ENCODE results near the gene ITGAL. TPM values are rescaled to one million over a fixed set of nuclear protein-coding genes. Genes with fewer than 3 reads are reported as not detected.
"Not testable (repeated sequence)": the region's sequence is repeated elsewhere in the genome, so short reads cannot be mapped to it uniquely, and the experiment has no call there.

ITGAL gene
- total and polyA plus RNA-seq, 4 experiments from 2014 or later = 110 to 657 (median 403) TPM

- Histone ChIP-seq H3K27me3 (ENCODE audit: insufficient read depth, low read length) (no peaks in the 10 kb centered on the region), H3K4me3 (ENCODE audit: low read length in 2 of 2) (peak within 1 kb of the TSS; percentile 92 to 94), H3K36me3 (ENCODE audit: insufficient read depth, low read length) (no peaks in the 10 kb centered on the region), H3K27ac (ENCODE audit: low read depth, low read length) (peak within 1 kb of the TSS; percentile 96), H3K9me3 (ENCODE audit: control insufficient read depth in 1 of 2, low read length in 2 of 2) (no peaks in the 10 kb centered on the region), H3K4me1 (ENCODE audit: insufficient read depth, low read length) (peaks cover 42% of the 10 kb centered on the region)
- H3K4me3 Mint-ChIP-seq = peak within 1 kb of the TSS; percentile 89 to 98 (median 96)
- peak; percentile 93 to 98 (median 94) for DNase-seq
- no peaks in the 10 kb centered on the region for H3K27me3 Mint-ChIP-seq
- peak within 1 kb of the TSS; percentile 87 to 98 (median 96) for H3K27ac Mint-ChIP-seq
- H3K36me3 Mint-ChIP-seq = peaks cover 15 to 16% of the 10 kb centered on the region in 2 donors
- POLR2A ChIA-PET (ENCODE audit: partially characterized antibody) = interaction anchor here (0.7 to 29.5 kb wide), 16 partner anchors 11 to 330 kb away, joined by 3 to 1162 read pairs (median 4); partner anchors contain the start of genes DCTPP1, ITGAL, SEPTIN1 and ZNF747
- CTCF ChIA-PET (ENCODE audit: partially characterized antibody) = interaction anchor here (0.6 to 7.7 kb wide), 10 partner anchors 10 to 112 kb away, joined by 3 to 143 read pairs (median 4); partner anchors contain the start of genes DCTPP1, ITGAL and ZNF747
- H3K9me3 Mint-ChIP-seq = no peaks in the 10 kb centered on the region
- peaks cover 24 to 44% (median 36%) of the 10 kb centered on the region in 4 donors for H3K4me1 Mint-ChIP-seq
- intact Hi-C loops (cut with micrococcal nuclease) = loop anchor here (1.0 to 2.0 kb wide), 5 partner anchors 15 to 213 kb away; partner anchors contain the start of genes DCTPP1, FBRS, ITGAL and ZNF768
Observed at GRCh38 chr16:30445408-30446202, 26.9 kb upstream of the ITGAL start, which contains the start of gene SEPHS2. Gene SEPHS2 (minus strand): TSS chr16:30445874. CDS start chr16:30445727, 147 bp downstream.

GRCh38 chr16:30446203-30446595 lies 26.3 kb upstream of the ITGAL start:
- H3K4me1 Mint-ChIP-seq = peaks cover 27 to 47% (median 40%) of the 10 kb centered on the region in 4 donors
- ChIA-PET CTCF (ENCODE audit: partially characterized antibody) (interaction anchor here (1.3 to 7.7 kb wide), 8 partner anchors 12 to 111 kb away, joined by 3 to 143 read pairs (median 8); partner anchors contain the start of genes DCTPP1, ITGAL and ZNF747), POLR2A (ENCODE audit: partially characterized antibody) (interaction anchor here (0.8 to 29.5 kb wide), 7 partner anchors 11 to 76 kb away, joined by 3 to 1162 read pairs (median 6); partner anchors contain the start of genes DCTPP1, ITGAL and SEPTIN1)
- Histone ChIP-seq H3K9me3 (ENCODE audit: control insufficient read depth in 1 of 2, low read length in 2 of 2) (no peaks in the 10 kb centered on the region), H3K27me3 (ENCODE audit: insufficient read depth, low read length) (no peaks in the 10 kb centered on the region), H3K4me1 (ENCODE audit: insufficient read depth, low read length) (peaks cover 45% of the 10 kb centered on the region), H3K27ac (ENCODE audit: low read depth, low read length) (peak overlapping the region; percentile 96), H3K4me3 (ENCODE audit: low read length in 2 of 2) (peak overlapping the region; percentile 92 to 94), H3K36me3 (ENCODE audit: insufficient read depth, low read length) (no peaks in the 10 kb centered on the region)
- H3K4me3 Mint-ChIP-seq = peak overlapping the region; percentile 89 to 98 (median 96)
- H3K27me3 Mint-ChIP-seq = no peaks in the 10 kb centered on the region
- no peak for DNase-seq
- peaks cover 15 to 16% of the 10 kb centered on the region in 2 donors for H3K36me3 Mint-ChIP-seq
- intact Hi-C loops (cut with micrococcal nuclease) = no loop called here
- no peaks in the 10 kb centered on the region for H3K9me3 Mint-ChIP-seq
- H3K27ac Mint-ChIP-seq = peak overlapping the region; percentile 87 to 98 (median 96)

GRCh38 chr16:30447512-30448226 lies 24.9 kb upstream of the ITGAL start:
- DNase-seq = no peak
- POLR2A ChIA-PET (ENCODE audit: partially characterized antibody) = interaction anchor here (1.5 to 29.5 kb wide), 3 partner anchors 18 to 86 kb away, joined by 3 to 1162 read pairs (median 8); partner anchors contain the start of genes DCTPP1 and ITGAL
- H3K4me1 ChIP-seq (ENCODE audit: insufficient read depth, low read length) = peaks cover 45% of the 10 kb centered on the region
- Mint-ChIP-seq H3K27ac (no peak overlapping the region), H3K4me1 (peaks cover 27 to 47% (median 40%) of the 10 kb centered on the region in 4 donors), H3K36me3 (peaks cover 15 to 16% of the 10 kb centered on the region in 2 donors), H3K27me3 (no peaks in the 10 kb centered on the region), H3K4me3 (peak overlapping the region in 3 of 8 donors; percentile 1 to 51 (median 30)), H3K9me3 (no peaks in the 10 kb centered on the region)
- no peaks in the 10 kb centered on the region for H3K27me3 ChIP-seq (ENCODE audit: insufficient read depth, low read length)
- CTCF ChIA-PET (ENCODE audit: partially characterized antibody) = interaction anchor here (0.8 to 7.7 kb wide), 13 partner anchors 11 to 183 kb away, joined by 3 to 143 read pairs (median 10); partner anchors contain the start of genes DCTPP1, ITGAL, ZNF747 and ZNF764
- H3K9me3 ChIP-seq (ENCODE audit: control insufficient read depth in 1 of 2, low read length in 2 of 2) = no peaks in the 10 kb centered on the region
- intact Hi-C loops (cut with micrococcal nuclease) = loop anchor here (2.0 kb wide), 1 partner anchor 87 kb away; the partner anchor contains the start of gene ZNF747
- no peak overlapping the region for H3K27ac ChIP-seq (ENCODE audit: low read depth, low read length)
- no peak overlapping the region for H3K4me3 ChIP-seq (ENCODE audit: low read length in 2 of 2)
- H3K36me3 ChIP-seq (ENCODE audit: insufficient read depth, low read length) = no peaks in the 10 kb centered on the region

- no peaks in the 10 kb centered on the region for H3K9me3 Mint-ChIP-seq
- no peaks in the 10 kb centered on the region for H3K36me3 ChIP-seq (ENCODE audit: insufficient read depth, low read length)
- H3K36me3 Mint-ChIP-seq = peaks cover 4% of the 10 kb centered on the region in 2 donors
- ChIA-PET CTCF (ENCODE audit: partially characterized antibody) (interaction anchor here (0.7 to 7.7 kb wide), 26 partner anchors 10 to 183 kb away, joined by 3 to 143 read pairs (median 9); partner anchors contain the start of genes DCTPP1, ITGAL, ZNF747 and ZNF764), POLR2A (ENCODE audit: partially characterized antibody) (interaction anchor here (0.6 to 29.5 kb wide), 8 partner anchors 9 to 149 kb away, joined by 3 to 1162 read pairs (median 6); partner anchors contain the start of genes DCTPP1, ITGAL and ZNF785)
- no peaks in the 10 kb centered on the region for H3K9me3 ChIP-seq (ENCODE audit: control insufficient read depth in 1 of 2, low read length in 2 of 2)
- H3K4me3 ChIP-seq (ENCODE audit: low read length in 2 of 2) = no peak overlapping the region
- peaks cover 18 to 36% (median 30%) of the 10 kb centered on the region in 4 donors for H3K4me1 Mint-ChIP-seq
- H3K4me1 ChIP-seq (ENCODE audit: insufficient read depth, low read length) = peaks cover 35% of the 10 kb centered on the region
- H3K27ac Mint-ChIP-seq = no peak overlapping the region
- H3K27me3 Mint-ChIP-seq = no peaks in the 10 kb centered on the region
- no peaks in the 10 kb centered on the region for H3K27me3 ChIP-seq (ENCODE audit: insufficient read depth, low read length)
- H3K27ac ChIP-seq (ENCODE audit: low read depth, low read length) = no peak overlapping the region
- DNase-seq = no peak
- intact Hi-C loops (cut with micrococcal nuclease) = loop anchor here (1.0 to 2.0 kb wide), 3 partner anchors 23 to 149 kb away; partner anchors contain the start of genes ITGAL and ZNF747
- no peak overlapping the region for H3K4me3 Mint-ChIP-seq
Observed at GRCh38 chr16:30449116-30449435, 23.5 kb upstream of the ITGAL start.

- H3K27me3 ChIP-seq (ENCODE audit: insufficient read depth, low read length); H3K4me3 Mint-ChIP-seq; H3K27ac Mint-ChIP-seq; H3K9me3 ChIP-seq (ENCODE audit: control insufficient read depth in 1 of 2, low read length in 2 of 2); intact Hi-C loops (cut with micrococcal nuclease); H3K36me3 ChIP-seq (ENCODE audit: insufficient read depth, low read length); H3K27ac ChIP-seq (ENCODE audit: low read depth, low read length); H3K9me3 Mint-ChIP-seq; H3K4me3 ChIP-seq (ENCODE audit: low read length in 2 of 2); H3K36me3 Mint-ChIP-seq; H3K27me3 Mint-ChIP-seq; DNase-seq: not testable (repeated sequence)
- CTCF ChIA-PET (ENCODE audit: partially characterized antibody) = interaction anchor here (1.2 to 1.3 kb wide), 2 partner anchors 23 to 83 kb away, joined by 3 read pairs; no protein-coding TSS in a partner anchor
- H3K4me1 ChIP-seq (ENCODE audit: insufficient read depth, low read length) = peaks cover 36% of the 10 kb centered on the region
- POLR2A ChIA-PET (ENCODE audit: partially characterized antibody) = interaction anchor here (1.0 to 29.5 kb wide), 2 partner anchors 33 to 65 kb away, joined by 3 to 1162 read pairs; partner anchors contain the start of gene ITGAL
- peaks cover 16 to 47% (median 25%) of the 10 kb centered on the region in 4 donors for H3K4me1 Mint-ChIP-seq
Observed at GRCh38 chr16:30452709-30453580, 19.6 kb upstream of the ITGAL start.

- H3K36me3 Mint-ChIP-seq = no peaks in the 10 kb centered on the region
- H3K9me3 Mint-ChIP-seq = peaks cover 0 to 2% (median 0%) of the 10 kb centered on the region in 8 donors
- peak overlapping the region in 4 of 7 donors; percentile 19 to 89 (median 58) for H3K27ac Mint-ChIP-seq
- peaks cover 35% of the 10 kb centered on the region for H3K4me1 ChIP-seq (ENCODE audit: insufficient read depth, low read length)
- H3K4me3 ChIP-seq (ENCODE audit: low read length in 2 of 2) = no peak overlapping the region
- H3K36me3 ChIP-seq (ENCODE audit: insufficient read depth, low read length) = no peaks in the 10 kb centered on the region
- intact Hi-C loops (cut with micrococcal nuclease) = no loop called here
- H3K4me1 Mint-ChIP-seq = peaks cover 18 to 49% (median 29%) of the 10 kb centered on the region in 4 donors
- no peak overlapping the region for H3K27ac ChIP-seq (ENCODE audit: low read depth, low read length)
- no peaks in the 10 kb centered on the region for H3K9me3 ChIP-seq (ENCODE audit: control insufficient read depth in 1 of 2, low read length in 2 of 2)
- H3K4me3 Mint-ChIP-seq = no peak overlapping the region
- CTCF ChIA-PET (ENCODE audit: partially characterized antibody) = interaction anchor here (0.7 to 8.1 kb wide), 8 partner anchors 7 to 173 kb away, joined by 3 to 95 read pairs (median 10); partner anchors contain the start of genes DCTPP1 and ITGAL
- POLR2A ChIA-PET (ENCODE audit: partially characterized antibody) = interaction anchor here (0.5 to 29.5 kb wide), 7 partner anchors 11 to 95 kb away, joined by 3 to 1162 read pairs (median 5); partner anchors contain the start of genes ITGAL, SEPHS2 and ZNF747
- H3K27me3 Mint-ChIP-seq = no peaks in the 10 kb centered on the region
- no peak for DNase-seq
- no peaks in the 10 kb centered on the region for H3K27me3 ChIP-seq (ENCODE audit: insufficient read depth, low read length)
Observed at GRCh38 chr16:30456302-30456701, 16.2 kb upstream of the ITGAL start.

All from CD4-positive, alpha-beta memory T cell (primary cell).